Measurements from ENCODE around the gene DENND1A. TPM values are rescaled to one million over a fixed set of nuclear protein-coding genes. Genes with fewer than 3 reads are reported as not detected.

Gene DENND1A
- total RNA-seq, 4 donors from 2014 or later, result 15.8 to 33.5 (median 23.9) TPM

DNA sequence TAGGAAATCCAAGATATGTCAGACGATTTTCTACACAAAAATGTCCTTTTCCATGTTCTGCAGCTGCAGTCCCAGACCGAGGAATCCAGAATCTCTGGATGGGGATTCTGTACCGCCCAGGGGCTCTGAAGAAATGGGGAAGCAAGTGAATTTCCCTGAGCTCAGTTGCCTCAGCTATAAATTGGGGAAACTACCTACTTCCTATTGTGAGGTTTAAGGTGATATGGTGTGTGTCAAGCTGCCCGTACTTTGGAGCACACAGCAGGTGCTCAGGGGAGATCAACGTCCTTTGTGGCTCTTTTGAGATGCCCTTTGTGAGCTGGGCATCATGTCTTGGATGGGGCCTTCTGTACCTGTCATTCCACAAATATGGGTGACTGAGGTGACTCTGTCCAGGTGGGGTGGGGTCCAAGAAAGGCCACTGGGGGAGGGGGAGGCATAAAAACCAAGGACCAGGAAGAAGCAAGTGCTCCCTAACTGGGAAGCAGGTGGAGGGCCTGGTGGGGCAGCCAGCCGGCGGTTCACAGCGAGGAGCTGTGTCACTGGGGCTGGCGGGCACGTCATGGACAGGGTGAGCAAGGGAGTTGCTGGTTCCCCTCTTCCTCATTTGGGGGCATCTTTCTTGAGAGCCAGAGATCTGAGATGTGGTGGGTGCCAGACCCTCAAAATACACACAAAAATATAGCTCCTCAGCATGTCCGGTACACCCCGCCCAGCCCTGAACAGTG lies 457.9 kb downstream of the DENND1A start:
- Histone ChIP-seq H3K9me3 (no peaks in the 10 kb centered on the region), H3K36me3 (no peaks in the 10 kb centered on the region), H3K27ac (no peak overlapping the region), H3K27me3 (no peaks in the 10 kb centered on the region), H3K4me1 (no peaks in the 10 kb centered on the region), H3K4me3 (no peak overlapping the region)
- 91% methylated on average over 12 of the region's 12 CpGs for WGBS
- no peak for DNase-seq (ENCODE audit: low spot score in 2 of 2)
- TF ChIP-seq POLR2A (IDR thresholded peaks at IDR 0.05) (no peak), CTCF (IDR thresholded peaks at IDR 0.05) (no peak), EP300 (IDR thresholded peaks at IDR 0.05) (no peak), POLR2AphosphoS5 (IDR thresholded peaks at IDR 0.05) (no peak)

- Histone ChIP-seq H3K4me1 (no peaks in the 10 kb centered on the region), H3K27me3 (no peaks in the 10 kb centered on the region), H3K27ac (no peak overlapping the region), H3K4me3 (no peak overlapping the region), H3K36me3 (no peaks in the 10 kb centered on the region), H3K9me3 (no peaks in the 10 kb centered on the region)
- DNase-seq (ENCODE audit: low spot score in 2 of 2), result peak in 1 of 2 donors; percentile 17
- WGBS, result 95% methylated on average over 21 of the region's 21 CpGs
- TF ChIP-seq EP300 (IDR thresholded peaks at IDR 0.05), result no peak
- no peak for TF ChIP-seq CTCF (IDR thresholded peaks at IDR 0.05)
- no peak for TF ChIP-seq POLR2A (IDR thresholded peaks at IDR 0.05)
- TF ChIP-seq POLR2AphosphoS5 (IDR thresholded peaks at IDR 0.05), result no peak
Observed at GRCh38 chr9:123470991-123471770, 458.7 kb downstream of the DENND1A start.

- H3K4me1 ChIP-seq, result no peaks in the 10 kb centered on the region
- DNase-seq (ENCODE audit: low spot score in 2 of 2), result no peak
- H3K36me3 ChIP-seq, result no peaks in the 10 kb centered on the region
- no peak overlapping the region for H3K4me3 ChIP-seq
- no peaks in the 10 kb centered on the region for H3K9me3 ChIP-seq
- no peak for TF ChIP-seq POLR2AphosphoS5 (IDR thresholded peaks at IDR 0.05)
- no peak for TF ChIP-seq CTCF (IDR thresholded peaks at IDR 0.05)
- TF ChIP-seq POLR2A (IDR thresholded peaks at IDR 0.05), result no peak
- no peak for TF ChIP-seq EP300 (IDR thresholded peaks at IDR 0.05)
- WGBS, result 87% methylated on average over 14 of the region's 15 CpGs
- no peaks in the 10 kb centered on the region for H3K27me3 ChIP-seq
- H3K27ac ChIP-seq, result no peak overlapping the region
Observed at GRCh38 chr9:123470121-123470782, 459.7 kb downstream of the DENND1A start.

DNA sequence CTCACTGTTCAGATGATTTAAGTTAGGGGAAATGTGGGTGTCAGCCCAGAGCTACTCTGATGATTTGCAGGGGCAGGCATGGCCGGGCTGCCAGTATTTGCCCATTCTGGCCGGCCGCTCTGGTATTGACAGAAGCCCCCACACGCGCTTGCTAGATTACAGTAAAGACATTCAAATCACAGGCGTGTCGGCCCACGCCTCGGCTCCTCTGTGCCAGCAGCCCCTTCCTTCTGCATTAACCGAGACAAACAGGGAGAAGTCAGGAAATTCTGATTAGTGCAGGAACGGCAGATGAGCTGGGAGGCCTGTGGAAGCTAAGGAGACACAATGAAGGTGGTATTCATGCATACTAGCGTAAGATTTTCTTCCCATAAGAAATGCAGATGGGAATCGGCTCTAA lies 460.6 kb downstream of the DENND1A start:
- no peak for DNase-seq (ENCODE audit: low spot score in 2 of 2)
- H3K27ac ChIP-seq, result no peak overlapping the region
- no peaks in the 10 kb centered on the region for H3K4me1 ChIP-seq
- no peak overlapping the region for H3K4me3 ChIP-seq
- 85% methylated on average over 13 of the region's 13 CpGs for WGBS
- no peak for TF ChIP-seq POLR2AphosphoS5 (IDR thresholded peaks at IDR 0.05)
- H3K36me3 ChIP-seq, result no peaks in the 10 kb centered on the region
- H3K9me3 ChIP-seq, result no peaks in the 10 kb centered on the region
- no peaks in the 10 kb centered on the region for H3K27me3 ChIP-seq

DNA sequence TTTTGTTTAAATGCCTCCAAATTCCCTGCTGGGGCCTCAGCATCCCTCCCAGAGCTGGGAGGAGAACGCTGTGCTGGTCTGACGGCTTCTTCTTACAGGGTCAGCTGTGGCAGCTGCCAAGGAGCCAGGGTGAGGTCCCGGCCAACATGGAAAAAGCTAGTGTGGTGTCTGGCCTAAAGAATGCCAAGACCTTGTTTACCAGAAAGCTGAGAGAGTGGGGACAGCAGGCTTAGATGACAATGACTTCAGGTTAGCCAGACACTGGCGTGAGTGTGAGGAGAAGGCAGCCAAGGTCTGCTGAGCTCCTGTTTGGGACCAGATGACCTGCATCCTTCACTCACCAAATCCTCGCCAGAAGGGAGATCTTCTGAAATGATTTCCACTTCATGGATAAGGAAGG lies 461.4 kb downstream of the DENND1A start:
- Histone ChIP-seq H3K9me3 (no peaks in the 10 kb centered on the region), H3K36me3 (no peaks in the 10 kb centered on the region), H3K27me3 (no peaks in the 10 kb centered on the region), H3K4me1 (no peaks in the 10 kb centered on the region), H3K27ac (no peak overlapping the region), H3K4me3 (no peak overlapping the region)
- TF ChIP-seq POLR2A (IDR thresholded peaks at IDR 0.05) (no peak), EP300 (IDR thresholded peaks at IDR 0.05) (no peak), POLR2AphosphoS5 (IDR thresholded peaks at IDR 0.05) (no peak), CTCF (IDR thresholded peaks at IDR 0.05) (no peak)
- no peak for DNase-seq (ENCODE audit: low spot score in 2 of 2)
- 89% methylated on average over 5 of the region's 5 CpGs for WGBS
